HG02623 (cell line): ENCODE data around the gene B3GNT3.

ENCODE experiments used
- ATAC-seq: cut with Tn5 transposase; IDR thresholded peaks from one replicate; pipeline ENCODE4 v1.9.1; 2021; ENCODE audit warnings: moderate library complexity; ENCODE audit not compliant: unreplicated experiment

The B3GNT3 gene

DNA sequence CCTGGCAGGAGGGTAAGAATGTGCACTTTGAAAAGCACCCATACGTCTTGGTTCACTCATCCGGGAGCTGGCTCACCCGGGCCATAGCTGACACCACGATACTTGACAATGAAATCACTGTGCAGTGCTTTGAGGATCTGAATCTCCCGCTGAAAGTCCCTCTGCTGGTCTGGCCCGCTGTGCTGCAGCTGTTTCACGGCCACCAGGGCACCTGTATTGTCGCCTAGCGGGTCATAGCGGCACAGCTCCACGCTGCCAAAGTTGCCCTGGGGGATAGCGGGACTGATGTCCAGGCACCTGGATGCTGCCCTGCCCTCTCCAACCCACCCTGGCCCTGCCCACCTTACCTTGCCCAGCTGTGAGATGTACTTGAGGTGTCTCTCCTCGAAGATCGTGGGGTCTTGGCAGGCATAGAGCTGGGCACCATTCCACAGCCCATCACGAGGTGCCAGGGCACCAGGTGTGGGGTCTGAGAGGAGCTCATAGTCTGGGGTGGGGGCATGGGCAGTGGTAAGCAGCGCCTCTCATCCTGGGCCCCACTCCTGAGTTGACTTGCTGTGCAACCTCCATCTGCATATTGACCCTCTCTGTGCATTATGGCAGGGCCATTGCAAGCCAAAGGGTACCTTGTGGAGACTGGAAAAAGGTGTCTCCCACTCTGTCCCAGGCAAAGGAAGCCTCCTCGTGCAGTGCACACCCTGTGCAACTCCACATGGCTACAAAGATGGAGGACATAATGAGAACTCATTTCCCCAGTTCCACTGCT is 37.7 kb downstream of the B3GNT3 start:
- ATAC-seq = no peak

DNA sequence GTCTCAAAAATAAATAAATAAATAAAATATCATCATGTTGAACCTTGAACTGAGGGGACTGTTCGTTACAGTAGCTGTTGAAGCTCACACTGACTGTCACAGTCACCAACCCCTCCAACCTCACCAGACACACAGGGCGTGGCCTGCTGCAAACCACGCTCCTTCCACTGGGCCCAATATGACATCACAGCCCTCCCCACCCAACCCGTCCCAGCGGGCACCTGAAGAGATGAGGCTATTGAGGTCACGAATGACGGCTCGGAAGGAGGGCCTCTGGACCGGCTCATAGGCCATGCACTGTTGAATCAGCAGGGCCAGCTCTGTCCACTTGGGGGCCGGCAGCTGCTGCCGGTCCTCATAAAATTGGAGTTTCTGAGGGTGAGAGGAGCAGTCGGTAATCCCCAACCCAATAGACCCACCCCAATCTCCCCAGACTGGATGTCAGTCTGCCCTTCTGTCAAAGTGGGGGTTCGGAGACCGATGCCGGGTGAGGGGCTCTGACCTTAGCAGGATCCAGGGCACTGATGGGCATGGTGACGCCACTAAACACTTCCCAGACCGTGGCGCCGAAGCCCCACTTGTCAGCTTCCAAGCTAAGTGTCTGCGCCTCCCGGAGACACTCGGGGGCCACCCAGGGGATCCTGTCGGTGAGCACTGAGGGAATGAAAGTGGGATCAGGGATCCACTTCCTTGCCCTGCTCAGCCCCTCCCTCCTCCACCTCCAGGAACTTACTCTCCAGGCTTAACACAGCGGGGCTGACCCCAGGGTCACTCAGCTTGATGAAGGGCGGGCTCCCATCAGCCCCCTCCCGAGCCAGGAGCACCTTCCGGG is 39.6 kb downstream of the B3GNT3 start:
- no peak for ATAC-seq

DNA sequence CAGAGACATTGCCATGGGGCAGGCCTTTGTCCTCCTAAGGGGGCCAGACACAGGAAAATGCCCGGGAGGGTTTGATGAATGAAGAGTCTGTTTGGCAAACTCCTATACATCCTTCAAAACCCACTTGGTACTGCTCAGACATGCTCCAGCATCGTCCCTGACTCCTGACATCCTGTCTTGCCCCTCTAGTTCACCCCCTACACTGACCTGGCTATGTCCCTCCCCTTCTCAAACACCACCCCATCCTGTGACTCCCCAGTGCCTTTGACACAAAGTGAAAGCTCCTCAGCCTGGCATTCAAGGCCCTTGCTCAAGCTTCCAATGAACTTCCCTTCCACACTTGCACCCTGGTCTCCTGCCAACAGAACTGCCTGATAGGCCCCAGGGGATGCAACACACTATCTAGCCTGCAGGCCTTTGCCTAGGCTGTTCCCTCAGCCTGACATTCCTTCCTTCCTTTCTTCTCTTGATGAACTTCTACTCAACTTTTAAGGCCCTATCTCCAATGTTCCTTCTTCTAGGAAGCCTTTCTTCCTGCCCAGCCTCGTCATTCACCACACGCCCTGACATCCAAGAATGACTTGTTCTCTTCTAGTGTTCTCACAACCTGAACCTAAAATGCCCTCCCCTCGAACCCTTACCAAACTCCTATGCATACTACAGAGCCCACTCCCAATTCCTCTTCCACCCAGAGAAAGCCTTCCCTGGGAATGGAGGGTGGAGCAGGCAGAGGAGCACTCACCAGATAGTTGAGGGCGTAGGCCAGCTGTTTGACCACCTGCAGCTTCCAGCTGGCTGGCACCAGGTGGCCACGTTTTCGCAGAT is 40.5 kb downstream of the B3GNT3 start:
- no peak for ATAC-seq

DNA sequence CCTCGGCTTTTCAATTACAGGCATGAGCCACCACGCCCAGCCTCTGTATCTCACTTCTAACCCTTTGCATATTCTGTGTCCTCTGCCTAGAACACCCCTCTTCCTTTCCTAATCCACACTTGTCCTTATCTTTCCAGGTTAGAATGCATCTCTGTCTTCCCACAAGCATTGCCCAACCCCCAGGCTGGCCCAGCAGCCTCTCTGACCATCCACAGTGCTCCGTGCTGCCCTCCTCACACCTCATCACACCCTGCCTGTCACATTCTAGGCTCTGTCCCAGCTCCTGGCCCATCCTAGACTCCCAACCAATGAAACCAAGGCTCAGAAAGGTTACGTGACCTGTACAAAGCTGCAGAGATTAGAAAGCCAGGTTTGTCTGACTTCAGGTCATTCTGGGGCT is 41.6 kb downstream of the B3GNT3 start:
- no peak for ATAC-seq

DNA sequence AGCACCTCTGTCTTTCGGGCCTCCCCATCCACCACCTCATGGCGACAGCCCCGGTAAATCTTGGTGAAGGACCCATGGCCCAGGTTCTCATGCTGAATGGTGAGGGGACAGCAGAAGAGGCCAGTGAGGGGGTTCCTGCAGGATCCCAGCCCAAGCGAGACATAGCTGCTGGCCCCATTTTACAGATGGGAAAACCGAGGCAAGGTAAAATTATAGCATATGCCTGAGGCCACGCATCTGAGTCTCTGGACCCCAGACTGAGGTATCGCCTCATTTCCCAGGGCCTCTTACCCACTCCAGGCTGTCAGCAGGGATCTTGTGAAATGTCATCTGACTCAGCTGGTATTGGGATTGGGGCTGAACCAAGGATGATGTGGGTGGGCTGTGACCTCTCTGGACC is 43.0 kb downstream of the B3GNT3 start:
- no peak for ATAC-seq

DNA sequence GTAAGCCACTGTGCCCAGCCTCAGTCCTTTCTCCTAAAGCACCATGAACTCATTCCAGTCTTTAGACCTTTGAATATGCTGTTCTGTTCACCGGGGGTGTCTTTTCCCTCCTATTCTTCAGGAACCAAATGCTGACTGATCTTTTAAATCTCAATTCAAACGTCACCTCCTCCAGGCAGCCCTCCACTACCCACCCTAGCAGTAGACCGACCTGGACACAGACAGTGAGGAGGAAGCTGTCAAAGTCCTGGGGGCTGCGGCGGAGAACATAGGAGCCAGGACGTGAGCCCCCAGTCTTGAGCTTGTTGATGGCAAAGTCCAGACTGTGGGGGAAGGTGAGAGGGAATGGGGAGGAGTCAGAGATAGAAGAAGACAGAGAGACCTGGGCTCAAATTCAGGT is 45.1 kb downstream of the B3GNT3 start:
- ATAC-seq = no peak

DNA sequence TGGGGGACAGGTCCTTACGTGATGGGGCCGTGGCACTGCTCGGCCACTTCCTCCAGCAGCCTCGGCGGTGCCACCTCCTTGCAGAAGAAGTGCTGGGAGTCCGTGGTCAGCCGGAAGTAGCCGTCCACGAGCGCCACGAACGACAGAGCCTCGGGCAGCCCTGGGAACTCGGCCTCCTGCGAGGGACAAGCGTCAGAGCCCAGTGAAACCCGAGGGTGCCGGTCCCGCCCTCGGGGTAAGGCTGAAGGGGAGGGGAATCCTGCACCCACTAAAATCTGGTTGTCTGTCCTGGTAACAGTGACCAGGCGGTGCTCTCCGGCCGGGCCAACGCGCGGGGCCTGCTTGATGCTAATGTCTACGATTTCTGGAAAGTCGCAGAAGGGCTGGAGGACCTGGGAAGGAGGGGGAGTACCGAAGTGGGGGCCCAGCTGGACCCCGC is 46.5 kb downstream of the B3GNT3 start:
- ATAC-seq = no peak

DNA sequence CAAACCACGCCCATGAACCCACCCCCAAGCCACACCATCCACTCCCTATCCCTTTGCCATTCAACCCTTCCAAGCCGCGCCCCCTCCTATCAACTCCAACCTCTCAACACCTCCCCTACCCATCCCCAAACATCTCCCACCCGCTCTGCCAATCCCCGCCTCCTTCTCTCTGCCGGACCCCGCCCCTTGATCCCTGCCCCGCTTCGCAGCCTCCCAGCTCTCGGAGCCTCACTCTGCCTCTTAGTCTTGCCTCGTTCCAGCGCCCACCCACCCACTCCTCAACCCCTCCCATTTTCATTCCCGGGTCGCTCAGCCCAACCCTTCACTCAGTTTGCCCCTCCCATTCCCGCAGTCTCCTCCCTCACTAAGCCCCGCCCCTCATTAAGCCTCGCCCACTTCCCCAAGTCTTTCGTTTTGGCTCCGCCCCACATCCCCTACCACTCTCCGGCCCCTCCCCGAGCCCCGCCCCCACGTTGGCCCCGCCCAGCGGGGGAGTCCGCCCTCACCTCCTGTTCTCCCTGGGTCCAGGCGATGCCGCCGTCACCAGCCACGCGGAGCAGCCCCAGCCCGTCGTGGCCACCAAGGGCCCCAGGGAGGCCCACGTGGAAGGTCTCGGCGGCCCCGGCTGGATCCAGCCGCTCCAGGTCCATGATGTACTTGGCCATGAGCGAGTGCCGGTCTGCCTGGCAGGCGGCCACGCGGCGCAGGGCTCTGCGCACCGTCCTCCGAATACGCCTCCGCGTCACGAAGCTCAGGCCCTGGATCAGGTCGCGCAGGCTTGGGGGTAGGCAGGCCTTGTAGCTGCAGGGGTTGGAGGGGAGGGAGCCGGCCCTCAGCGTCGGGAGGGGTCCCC is 47.1 kb downstream of the B3GNT3 start:
- ATAC-seq = no peak

DNA sequence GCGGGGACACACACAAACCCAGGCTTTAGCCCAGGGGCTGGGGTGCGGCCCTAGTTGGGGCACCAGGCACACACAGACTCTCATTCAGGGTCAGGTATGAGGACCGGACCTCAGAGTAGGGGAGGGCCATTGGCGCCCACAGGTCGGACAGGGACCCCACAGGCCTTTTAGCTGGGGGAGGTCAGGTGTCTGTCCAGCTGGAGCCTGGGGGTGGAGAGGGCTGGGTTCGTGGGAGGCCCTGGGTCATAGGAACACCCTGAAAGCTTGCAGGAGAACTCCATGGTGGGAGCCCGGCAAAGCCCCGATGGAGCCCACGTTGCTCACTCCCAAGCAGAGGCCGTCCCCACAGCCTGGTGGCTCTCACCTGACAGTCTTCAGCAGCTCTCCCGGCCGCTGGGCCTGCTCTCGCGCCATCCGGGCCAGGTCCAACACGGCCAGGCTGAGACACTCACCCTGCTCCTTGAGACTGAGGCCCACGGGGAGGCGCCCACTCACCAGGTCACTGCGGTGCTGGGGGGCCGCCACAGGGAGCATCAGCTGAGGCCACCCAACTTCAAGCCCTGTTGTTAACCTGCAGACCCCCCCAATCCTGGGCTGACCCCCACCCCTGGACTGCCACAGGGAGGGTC is 47.8 kb downstream of the B3GNT3 start:
- ATAC-seq = no peak

DNA sequence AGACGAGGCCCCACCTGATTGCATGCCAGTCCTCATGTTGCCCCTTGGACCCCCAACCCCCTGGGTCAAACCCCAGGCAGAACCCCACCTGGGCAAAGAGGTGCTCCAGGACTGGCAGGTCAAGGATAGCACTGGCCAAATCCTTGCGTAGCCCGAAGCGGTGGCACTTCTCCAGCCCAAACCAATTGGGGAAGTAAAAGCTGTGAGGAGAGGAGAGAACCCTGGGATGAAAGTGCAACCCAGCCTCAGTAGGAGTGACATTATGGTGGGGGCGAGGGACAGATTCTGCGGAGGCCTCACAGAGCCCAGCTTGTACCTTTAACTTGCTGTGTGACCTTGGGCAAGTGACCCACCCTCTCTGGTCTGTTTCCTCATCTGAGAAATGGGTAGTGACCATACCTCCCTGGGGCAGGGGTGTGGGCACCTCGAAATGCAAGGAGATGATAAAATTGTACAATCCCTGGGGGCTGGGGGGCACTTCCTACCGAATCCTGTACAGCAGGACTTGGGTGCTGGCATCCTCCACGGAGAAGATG is 48.4 kb downstream of the B3GNT3 start:
- ATAC-seq = no peak

DNA sequence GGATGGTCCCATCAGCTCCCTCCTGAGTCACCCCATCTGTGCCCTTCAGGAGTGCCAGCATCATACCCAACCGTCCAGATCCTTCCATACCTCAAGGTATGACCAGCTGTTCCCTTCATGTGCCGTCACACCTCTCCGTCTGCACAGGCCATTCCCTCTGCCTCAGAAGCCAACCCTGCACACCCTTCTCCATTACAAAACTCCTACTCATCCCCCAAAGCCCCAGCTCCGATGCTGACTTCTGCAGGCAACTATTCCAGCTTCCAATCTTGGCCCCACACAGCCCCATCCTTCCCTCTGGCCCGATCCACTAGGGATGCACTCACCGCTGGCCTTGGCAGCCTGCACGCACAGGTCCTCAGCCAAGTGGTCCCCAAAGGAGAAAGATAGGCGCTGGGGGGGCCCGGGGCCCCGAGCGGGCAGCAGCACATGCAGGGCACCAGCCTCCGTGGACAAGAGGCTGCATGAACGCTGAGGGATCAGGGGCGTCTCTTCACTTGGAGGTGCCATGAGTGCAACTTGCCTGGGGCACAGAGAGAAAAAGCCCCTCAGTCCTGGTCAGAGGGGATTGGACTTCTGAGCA is 49.1 kb downstream of the B3GNT3 start:
- no peak for ATAC-seq

DNA sequence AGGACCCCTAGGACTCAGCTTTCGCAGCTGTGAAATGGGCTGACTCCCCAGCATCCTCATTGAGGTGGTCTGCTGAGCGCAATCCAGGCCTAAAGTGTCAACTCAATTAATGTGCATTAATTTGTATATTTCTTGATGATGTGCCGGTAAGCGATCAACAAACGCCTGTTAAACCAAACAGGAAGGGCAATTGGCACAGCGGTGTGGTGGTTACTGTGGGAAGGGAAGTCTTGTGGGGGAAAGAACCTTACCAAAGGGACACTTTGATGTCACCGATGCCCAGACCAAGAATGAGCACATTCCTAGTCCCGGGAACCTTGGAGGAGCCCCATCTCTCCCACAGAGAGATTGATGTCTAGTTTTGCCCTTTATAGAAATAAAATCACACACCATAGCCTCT is 51.2 kb downstream of the B3GNT3 start:
- ATAC-seq = no peak

DNA sequence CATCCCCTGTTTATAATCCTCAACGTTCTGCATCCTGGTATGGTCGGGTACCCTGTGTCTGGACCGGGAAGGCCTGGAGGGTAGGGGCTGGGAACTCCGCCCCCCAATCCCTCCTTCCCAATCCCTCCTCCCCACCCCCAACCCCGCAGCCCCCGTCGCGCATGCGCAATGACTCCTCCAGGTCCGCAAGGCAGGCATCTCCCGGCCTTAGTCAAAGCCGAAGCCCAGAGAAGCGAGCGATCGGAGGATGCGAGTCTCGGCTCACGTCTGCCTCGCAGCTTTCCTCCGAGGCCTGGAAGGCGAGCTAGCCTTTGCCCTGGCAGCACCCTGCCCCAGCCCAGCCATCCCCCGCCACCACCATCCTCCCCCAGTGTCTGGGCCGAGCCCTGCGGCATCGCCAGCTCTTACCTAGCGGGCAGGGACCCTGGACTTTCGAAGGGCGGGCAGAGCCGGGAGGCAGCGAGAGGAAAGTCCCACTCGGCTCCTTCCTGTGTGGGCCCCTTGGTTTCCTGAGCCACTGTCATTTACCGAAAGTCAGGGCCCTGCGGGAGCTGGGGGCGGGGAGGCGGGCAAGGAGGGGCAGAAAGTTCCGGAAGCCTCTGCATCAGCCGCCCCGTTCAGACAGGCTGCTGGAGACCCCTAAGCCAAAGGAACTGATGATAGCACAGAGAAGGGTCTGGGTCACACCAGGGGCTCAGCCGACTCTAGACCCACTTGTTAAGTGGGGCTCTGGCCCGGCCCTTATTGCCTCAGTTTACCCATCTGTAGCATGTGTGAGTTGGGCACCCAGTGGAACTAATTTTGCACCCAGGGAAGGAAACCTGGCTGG is 52.8 kb downstream of the B3GNT3 start, which contains the start of gene JAK3:
Gene JAK3, minus strand, starts transcription at position 445 of the 829 bp plus-strand sequence. CDS start 3,565 bp downstream, outside the sequence.
- no peak for ATAC-seq

DNA sequence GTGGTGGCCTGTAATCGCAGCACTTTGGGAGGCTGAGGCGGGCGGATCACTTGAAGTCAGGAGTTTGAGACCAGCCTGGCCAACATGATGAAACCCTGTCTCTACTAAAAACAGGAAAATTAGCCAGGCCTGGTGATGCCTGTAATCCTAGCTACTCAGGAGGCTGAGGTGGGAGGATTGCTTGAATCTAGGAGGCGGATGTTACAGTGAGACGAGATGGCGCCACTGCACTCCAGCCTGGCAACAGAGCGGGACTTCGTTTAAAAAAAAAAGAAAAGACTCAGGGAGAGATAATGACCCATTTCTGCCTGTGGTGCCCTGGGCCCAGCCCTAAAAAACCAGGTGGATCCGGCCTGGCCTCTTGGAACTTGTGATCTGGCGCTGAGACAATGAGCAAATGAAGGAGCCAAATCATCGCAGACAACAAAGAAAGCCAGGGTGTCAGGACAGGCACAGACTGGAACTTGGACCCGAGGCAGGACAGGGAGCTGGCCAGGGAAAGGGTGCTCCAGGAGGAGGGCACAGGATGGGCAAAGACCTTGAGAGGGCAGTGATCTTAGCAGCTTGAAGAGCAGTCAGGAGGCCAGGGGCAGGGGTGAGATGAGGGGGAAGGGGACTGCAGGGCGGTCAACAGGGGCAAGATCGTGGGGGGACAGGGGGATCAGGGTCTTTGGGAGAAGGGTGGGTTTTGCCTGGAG is 53.8 kb downstream of the B3GNT3 start:
- ATAC-seq = no peak

DNA sequence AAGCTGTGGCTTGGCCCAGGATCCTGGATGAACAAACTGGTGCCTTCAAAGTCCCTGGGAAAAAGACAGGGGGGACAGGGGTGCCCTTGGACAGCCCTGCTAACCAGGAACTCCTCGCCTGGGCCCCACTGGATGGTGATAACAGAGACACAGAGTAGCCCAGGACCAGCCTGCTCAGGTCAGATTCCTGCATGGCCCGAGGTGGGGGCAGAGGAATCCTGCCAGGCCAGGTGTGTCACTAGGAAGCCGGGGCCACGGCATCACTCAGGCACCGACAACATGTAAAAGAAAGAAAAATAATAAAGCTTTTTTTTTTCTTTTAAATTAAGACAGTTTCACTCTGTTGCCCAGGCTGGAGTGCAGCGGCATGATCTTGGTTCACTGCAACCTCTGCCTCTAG is 59.1 kb downstream of the B3GNT3 start:
- ATAC-seq = no peak

DNA sequence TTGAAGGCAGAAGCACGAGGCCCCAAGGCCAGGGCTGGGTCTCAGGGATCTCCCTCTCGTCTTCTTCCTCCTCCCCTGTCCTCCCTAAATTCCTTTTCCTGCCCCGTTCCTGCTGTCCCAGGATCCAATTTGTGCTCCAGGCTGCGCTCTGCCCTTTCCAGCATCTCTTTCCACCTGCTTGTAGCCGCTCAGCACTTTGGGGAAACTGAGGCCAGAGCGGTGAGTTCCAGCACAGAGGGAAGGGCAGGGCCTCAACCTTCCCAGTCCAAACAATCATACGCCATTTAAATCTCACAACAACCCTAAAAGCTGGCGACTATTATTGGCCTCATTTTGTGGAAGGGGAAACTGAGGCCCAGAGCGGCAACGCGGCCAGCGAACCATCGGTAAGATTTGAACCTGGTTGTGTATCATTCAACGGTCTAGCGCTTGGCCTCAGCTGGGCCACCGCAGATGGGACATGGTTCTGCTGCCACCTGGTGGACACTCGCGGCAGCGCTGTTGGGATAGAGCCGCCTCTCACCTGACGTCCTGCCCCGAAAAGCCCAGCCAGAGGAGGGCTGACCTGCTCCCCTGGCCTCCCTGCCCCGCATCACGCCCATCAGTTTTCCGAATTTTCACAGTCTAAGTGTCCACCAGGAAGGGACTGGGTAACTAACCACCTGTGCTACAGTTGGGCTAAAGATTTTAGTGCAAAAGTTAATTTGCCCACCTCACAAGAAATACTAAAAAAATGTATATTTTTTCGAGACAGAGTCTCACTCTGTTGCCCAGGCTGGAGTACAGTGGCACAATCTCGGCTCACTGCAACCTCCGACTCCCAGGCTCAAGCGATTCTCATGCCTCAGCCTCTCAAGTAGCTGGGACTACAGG is 60.6 kb downstream of the B3GNT3 start:
- no peak for ATAC-seq
